Measurements from ENCODE around the gene MRPL58.

DNA sequence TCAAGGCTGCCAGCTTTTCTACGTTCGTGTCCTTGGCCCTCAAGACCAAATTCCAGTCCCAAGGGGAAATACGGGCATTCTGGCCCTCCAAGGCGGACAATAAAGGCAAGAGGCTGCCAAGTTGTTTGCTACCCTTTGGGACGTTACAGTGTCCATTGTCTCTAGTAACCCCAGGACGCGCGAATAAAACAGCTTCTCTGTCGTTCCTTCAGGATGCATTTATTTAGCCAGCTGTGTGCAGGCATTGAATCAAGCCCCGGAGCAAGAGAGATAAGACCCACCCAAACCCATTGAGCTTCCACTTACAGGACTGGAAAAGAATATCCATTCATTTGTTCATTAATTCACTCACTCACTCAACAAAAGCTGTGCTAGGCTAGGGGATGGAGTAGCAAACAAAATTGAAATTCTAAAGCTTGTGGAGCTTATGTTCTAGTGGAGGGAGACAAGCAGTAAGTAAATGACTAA lies 656 bp downstream of the MRPL58 start:
- TF ChIP-seq, protein P1, sequence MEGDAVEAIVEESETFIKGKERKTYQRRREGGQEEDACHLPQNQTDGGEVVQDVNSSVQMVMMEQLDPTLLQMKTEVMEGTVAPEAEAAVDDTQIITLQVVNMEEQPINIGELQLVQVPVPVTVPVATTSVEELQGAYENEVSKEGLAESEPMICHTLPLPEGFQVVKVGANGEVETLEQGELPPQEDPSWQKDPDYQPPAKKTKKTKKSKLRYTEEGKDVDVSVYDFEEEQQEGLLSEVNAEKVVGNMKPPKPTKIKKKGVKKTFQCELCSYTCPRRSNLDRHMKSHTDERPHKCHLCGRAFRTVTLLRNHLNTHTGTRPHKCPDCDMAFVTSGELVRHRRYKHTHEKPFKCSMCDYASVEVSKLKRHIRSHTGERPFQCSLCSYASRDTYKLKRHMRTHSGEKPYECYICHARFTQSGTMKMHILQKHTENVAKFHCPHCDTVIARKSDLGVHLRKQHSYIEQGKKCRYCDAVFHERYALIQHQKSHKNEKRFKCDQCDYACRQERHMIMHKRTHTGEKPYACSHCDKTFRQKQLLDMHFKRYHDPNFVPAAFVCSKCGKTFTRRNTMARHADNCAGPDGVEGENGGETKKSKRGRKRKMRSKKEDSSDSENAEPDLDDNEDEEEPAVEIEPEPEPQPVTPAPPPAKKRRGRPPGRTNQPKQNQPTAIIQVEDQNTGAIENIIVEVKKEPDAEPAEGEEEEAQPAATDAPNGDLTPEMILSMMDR (IDR thresholded peaks at IDR 0.05) = no peak
- TF ChIP-seq POLR2A (IDR thresholded peaks at IDR 0.05) = no peak
